GM12873 (cell line): ENCODE data around the gene ARHGAP44.

Source experiments
- CTCF ChIP-seq: IDR thresholded peaks from 2 replicates; pipeline ENCODE4 v1.5.1; 2012; ENCODE audit warnings: low read depth, mild to moderate bottlenecking, moderate library complexity, low read length, control low read depth; ENCODE audit not compliant: insufficient read depth; ENCODE audit errors: missing control alignments

Gene ARHGAP44

GRCh38 chr17:12974005-12974531 lies 184.8 kb downstream of the ARHGAP44 start:
- no peak for TF ChIP-seq CTCF

- TF ChIP-seq CTCF, result no peak
Observed at GRCh38 chr17:12977008-12977751, 187.9 kb downstream of the ARHGAP44 start.

- no peak for TF ChIP-seq CTCF
Observed at GRCh38 chr17:12979246-12979645, 189.9 kb downstream of the ARHGAP44 start.

GRCh38 chr17:12979826-12980500 lies 190.7 kb downstream of the ARHGAP44 start:
- no peak for TF ChIP-seq CTCF

GRCh38 chr17:12982224-12982623 lies 192.9 kb downstream of the ARHGAP44 start:
- TF ChIP-seq CTCF, result no peak

- no peak for TF ChIP-seq CTCF
Observed at GRCh38 chr17:12983991-12984884, 194.9 kb downstream of the ARHGAP44 start.
